Endothelial cell (in vitro differentiated cells): ENCODE measurements around the gene NKAIN2. TPM values are rescaled to one million over a fixed set of nuclear protein-coding genes. Genes with fewer than 3 reads are reported as not detected.

Experiments used
- DNase-seq: peaks from one replicate; pipeline ENCODE4 v3.0.0; 2021; ENCODE audit warnings: low spot score
- H3K27ac Mint-ChIP-seq: one replicate; pipeline ENCODE4 v1.8.0; 2021; ENCODE audit warnings: mixed read lengths, inconsistent platforms; ENCODE audit not compliant: unreplicated experiment
- H3K27me3 Mint-ChIP-seq: one replicate; pipeline ENCODE4 v1.8.0; 2021; ENCODE audit warnings: mild to moderate bottlenecking, moderate library complexity, mixed read lengths, inconsistent platforms; ENCODE audit not compliant: unreplicated experiment
- H3K36me3 Mint-ChIP-seq: one replicate; pipeline ENCODE4 v1.8.0; 2021; ENCODE audit warnings: mild to moderate bottlenecking, low read depth, mixed read lengths, inconsistent platforms; ENCODE audit not compliant: unreplicated experiment
- H3K4me1 Mint-ChIP-seq: one replicate; pipeline ENCODE4 v1.8.0; 2021; ENCODE audit warnings: mild to moderate bottlenecking, mixed read lengths, inconsistent platforms; ENCODE audit not compliant: unreplicated experiment
- H3K4me3 Mint-ChIP-seq: one replicate; pipeline ENCODE4 v1.8.0; 2021; ENCODE audit warnings: mild to moderate bottlenecking, mixed read lengths, inconsistent platforms; ENCODE audit not compliant: unreplicated experiment
- H3K9me3 Mint-ChIP-seq: one replicate; pipeline ENCODE4 v1.8.0; 2021; ENCODE audit warnings: mixed read lengths, inconsistent platforms; ENCODE audit not compliant: unreplicated experiment
- CTCF ChIP-seq: fragments of 200-600 bp; sonication (generic); IDR thresholded peaks from one replicate; pipeline ENCODE4 v1.5.0; 2021; ENCODE audit warnings: antibody characterized with exemption; ENCODE audit not compliant: unreplicated experiment
- total RNA-seq: library from RNA; stranded (reverse); fragmentation: NEBNext Ultra II Directional; extraction: Animal tissue kit (Norgen Biotek cat#: 25700); gene quantifications from one replicate; pipeline ENCODE4 v1.2.1, GENCODE V29; 2021; ENCODE audit not compliant: unreplicated experiment

Gene NKAIN2
- total RNA-seq, 1 donor from 2014 or later = 9.5 TPM

- Mint-ChIP-seq H3K36me3 (no peaks in the 10 kb centered on the region), H3K27me3 (peaks cover 2% of the 10 kb centered on the region), H3K4me3 (no peak overlapping the region), H3K27ac (no peak overlapping the region), H3K4me1 (peaks cover 3% of the 10 kb centered on the region), H3K9me3 (no peaks in the 10 kb centered on the region)
- DNase-seq = no peak
- TF ChIP-seq CTCF = no peak
Measured at GRCh38 chr6:124738482-124738881, 934.8 kb downstream of the NKAIN2 start.

GRCh38 chr6:124741341-124741740 lies 937.7 kb downstream of the NKAIN2 start:
- no peak overlapping the region for H3K27ac Mint-ChIP-seq
- TF ChIP-seq CTCF = no peak
- H3K4me1 Mint-ChIP-seq = no peaks in the 10 kb centered on the region
- no peak overlapping the region for H3K4me3 Mint-ChIP-seq
- DNase-seq = no peak
- H3K36me3 Mint-ChIP-seq = no peaks in the 10 kb centered on the region
- H3K27me3 Mint-ChIP-seq = peaks cover 2% of the 10 kb centered on the region
- no peaks in the 10 kb centered on the region for H3K9me3 Mint-ChIP-seq

- H3K4me3 Mint-ChIP-seq = no peak overlapping the region
- H3K27ac Mint-ChIP-seq = no peak overlapping the region
- no peaks in the 10 kb centered on the region for H3K4me1 Mint-ChIP-seq
Measured at GRCh38 chr6:124742971-124743370, 939.3 kb downstream of the NKAIN2 start.

GRCh38 chr6:124743420-124743819 lies 939.8 kb downstream of the NKAIN2 start:
- TF ChIP-seq CTCF = no peak
- Mint-ChIP-seq H3K36me3 (no peaks in the 10 kb centered on the region), H3K27ac (no peak overlapping the region), H3K9me3 (no peaks in the 10 kb centered on the region), H3K27me3 (peaks cover 2% of the 10 kb centered on the region), H3K4me3 (no peak overlapping the region), H3K4me1 (no peaks in the 10 kb centered on the region)
- no peak for DNase-seq

More at GRCh38 chr6:124742971-124743370, 939.3 kb downstream of the NKAIN2 start:
- H3K36me3 Mint-ChIP-seq = no peaks in the 10 kb centered on the region
- no peak for TF ChIP-seq CTCF
- no peaks in the 10 kb centered on the region for H3K9me3 Mint-ChIP-seq
- peaks cover 2% of the 10 kb centered on the region for H3K27me3 Mint-ChIP-seq
- DNase-seq = no peak

- H3K27ac Mint-ChIP-seq = no peak overlapping the region
- H3K27me3 Mint-ChIP-seq = no peaks in the 10 kb centered on the region
- no peak for TF ChIP-seq CTCF
- H3K4me1 Mint-ChIP-seq = no peaks in the 10 kb centered on the region
- H3K4me3 Mint-ChIP-seq = no peak overlapping the region
- no peak for DNase-seq
- H3K9me3 Mint-ChIP-seq = no peaks in the 10 kb centered on the region
- H3K36me3 Mint-ChIP-seq = no peaks in the 10 kb centered on the region
Measured at GRCh38 chr6:124747349-124747748, 943.7 kb downstream of the NKAIN2 start.
